ENCODE data around the gene USPL1. TPM values are rescaled to one million over a fixed set of nuclear protein-coding genes. Genes with fewer than 3 reads are reported as not detected.
A peak's percentile ranks its signal among the peaks of the same experiment; 100 is the strongest.

USPL1 gene
- polyA plus RNA-seq, 1 donor from 2014 or later = 26.1 TPM

- Mint-ChIP-seq H3K4me1 (peaks cover 15 to 19% (median 18%) of the 10 kb centered on the region in 3 donors), H3K36me3 (peaks cover 3% of the 10 kb centered on the region), H3K9me3 (peaks cover 0 to 4% (median 0%) of the 10 kb centered on the region in 3 donors), H3K27me3 (peaks cover 3% of the 10 kb centered on the region), H3K4me3 (peak overlapping the region in 1 of 4 donors; percentile 24), H3K27ac (peak overlapping the region in 1 of 3 donors; percentile 34)
These were observed 68.3 kb downstream of the USPL1 start for GRCh38 chr13:30685987-30686386.

- H3K36me3 Mint-ChIP-seq = peaks cover 3% of the 10 kb centered on the region
- H3K27me3 Mint-ChIP-seq = peaks cover 3% of the 10 kb centered on the region
- H3K4me3 Mint-ChIP-seq = no peak overlapping the region
- H3K4me1 Mint-ChIP-seq = peaks cover 15 to 18% (median 17%) of the 10 kb centered on the region in 3 donors
- H3K9me3 Mint-ChIP-seq = peaks cover 0 to 4% (median 0%) of the 10 kb centered on the region in 3 donors
- peak overlapping the region in 1 of 3 donors; percentile 8 for H3K27ac Mint-ChIP-seq
These were observed 69.9 kb downstream of the USPL1 start for GRCh38 chr13:30687601-30688000.

DNA sequence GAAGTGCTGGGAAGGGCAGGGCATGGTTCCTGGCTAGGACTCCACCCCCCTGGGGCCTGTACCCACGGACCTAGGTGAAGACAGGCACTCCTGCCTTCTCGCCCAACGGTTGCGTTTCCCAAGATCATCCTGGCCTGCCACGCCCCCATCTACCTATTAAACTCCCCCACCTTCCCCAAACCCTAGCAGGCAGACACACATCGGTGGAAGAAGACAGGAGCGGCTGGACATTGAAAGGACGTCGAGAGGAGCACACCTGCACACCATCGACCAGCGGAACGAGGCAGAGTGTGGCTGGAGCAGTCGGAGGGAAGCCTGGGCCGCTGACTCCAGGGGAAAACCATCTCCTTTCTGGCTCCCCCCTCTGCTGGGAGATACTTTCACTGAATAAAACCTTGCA lies 72.0 kb downstream of the USPL1 start:
- Mint-ChIP-seq H3K36me3 (peaks cover 3% of the 10 kb centered on the region), H3K4me3 (peak overlapping the region; percentile 82 to 93 (median 88)), H3K27ac (peak overlapping the region in 1 of 3 donors; percentile 79), H3K9me3 (peaks cover 0 to 2% (median 0%) of the 10 kb centered on the region in 3 donors), H3K4me1 (peaks cover 15 to 18% (median 17%) of the 10 kb centered on the region in 3 donors), H3K27me3 (peaks cover 5% of the 10 kb centered on the region)

DNA sequence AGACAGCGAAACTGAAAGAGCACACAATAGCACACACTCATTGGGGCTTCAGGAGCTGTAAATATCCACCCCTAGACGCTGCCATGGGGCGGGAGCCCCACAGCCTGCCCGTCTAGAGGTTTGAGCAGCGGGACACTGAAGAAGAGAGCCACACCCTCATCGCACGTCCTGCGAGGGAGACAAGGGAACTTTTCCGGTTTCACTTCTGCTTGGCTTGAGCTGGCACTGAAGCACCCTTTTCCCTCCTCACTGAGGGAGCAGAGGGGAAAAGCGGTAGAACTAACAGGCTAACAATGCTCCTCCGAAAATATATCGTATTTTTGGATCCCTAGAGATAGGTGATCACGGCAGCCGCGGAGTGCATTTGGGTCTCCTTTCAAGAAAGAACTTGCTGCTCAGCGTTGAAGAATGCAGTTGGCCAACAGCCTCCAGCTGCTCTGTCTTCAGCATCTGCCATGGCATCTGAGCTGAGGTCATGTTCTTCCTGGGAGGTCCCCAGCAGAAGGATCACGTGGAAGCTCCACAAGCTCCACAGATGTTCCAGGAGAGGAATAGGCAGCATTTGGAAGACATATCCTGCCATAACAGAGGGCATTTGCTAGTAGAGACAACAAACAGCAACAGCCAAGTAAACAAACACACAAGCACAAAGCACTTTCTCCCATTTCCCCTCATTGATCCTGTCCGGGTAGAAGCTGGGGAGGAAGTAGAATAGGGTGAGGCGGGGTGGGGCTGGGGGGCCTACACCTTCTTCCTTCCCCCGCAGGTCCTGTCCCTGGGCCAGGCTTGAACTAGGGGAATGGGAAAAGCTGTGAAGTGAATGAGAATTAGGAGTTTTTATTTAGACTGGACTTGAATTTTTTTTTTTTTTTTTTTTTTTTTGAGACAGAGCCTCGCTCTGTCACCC lies 72.8 kb downstream of the USPL1 start:
- Mint-ChIP-seq H3K4me3 (peak overlapping the region; percentile 82 to 93 (median 88)), H3K27me3 (peaks cover 5% of the 10 kb centered on the region), H3K4me1 (peaks cover 16 to 21% (median 17%) of the 10 kb centered on the region in 3 donors), H3K9me3 (peaks cover 0 to 2% (median 0%) of the 10 kb centered on the region in 3 donors), H3K27ac (peak overlapping the region; percentile 18 to 79 (median 58)), H3K36me3 (peaks cover 3% of the 10 kb centered on the region)

GRCh38 chr13:30692113-30692512 lies 74.4 kb downstream of the USPL1 start:
- no peak overlapping the region for H3K4me3 Mint-ChIP-seq
- peaks cover 0 to 2% (median 0%) of the 10 kb centered on the region in 3 donors for H3K9me3 Mint-ChIP-seq
- H3K4me1 Mint-ChIP-seq = peaks cover 22 to 30% (median 28%) of the 10 kb centered on the region in 3 donors
- H3K27ac Mint-ChIP-seq = no peak overlapping the region
- H3K27me3 Mint-ChIP-seq = peaks cover 9% of the 10 kb centered on the region
- H3K36me3 Mint-ChIP-seq = no peaks in the 10 kb centered on the region

DNA sequence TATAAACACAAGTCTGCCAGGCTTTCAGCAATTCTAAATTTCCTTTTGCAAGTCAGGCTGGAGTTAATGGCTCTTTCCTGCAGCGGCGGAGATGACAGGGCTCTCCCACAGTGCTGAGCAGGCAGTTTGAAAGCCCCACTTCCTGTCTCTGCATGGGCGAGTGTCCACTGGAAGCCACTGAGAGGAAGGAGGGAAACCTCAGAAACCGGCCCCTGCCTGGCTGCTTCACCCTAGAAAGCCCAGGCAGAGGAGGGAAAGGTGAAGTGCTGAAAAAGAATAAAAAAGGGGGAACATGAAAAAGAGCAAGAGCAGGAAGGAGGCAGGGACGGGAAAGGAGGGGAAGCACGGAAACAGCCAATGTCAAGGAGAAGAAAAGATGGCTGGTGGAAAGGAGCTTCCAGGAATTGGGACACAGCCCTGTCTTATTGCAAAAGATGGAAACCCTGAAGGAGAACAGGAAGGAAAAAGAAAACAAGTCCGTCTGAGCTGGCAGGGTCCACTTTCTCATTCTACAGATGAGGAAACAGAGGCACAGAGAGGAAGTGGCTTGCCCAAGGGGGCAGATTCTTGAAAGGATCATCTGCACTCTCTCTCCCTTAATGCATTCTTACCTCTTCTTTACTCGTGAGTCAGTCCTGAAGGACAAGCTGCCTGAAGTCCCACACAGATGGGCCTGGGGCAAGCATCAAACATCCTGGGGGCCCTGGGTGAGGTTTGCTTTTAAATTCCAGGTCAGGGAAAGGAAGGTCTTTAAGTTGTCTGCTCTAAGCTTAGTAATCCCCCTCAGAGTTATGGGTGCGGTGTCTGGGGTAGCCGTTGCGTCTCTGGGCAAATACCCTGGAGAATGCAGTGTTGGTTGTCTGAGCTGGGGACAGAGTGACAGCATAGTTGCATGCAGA lies 78.8 kb downstream of the USPL1 start:
- Mint-ChIP-seq H3K4me3 (peak overlapping the region in 1 of 4 donors; percentile 75), H3K27me3 (peaks cover 17% of the 10 kb centered on the region), H3K9me3 (no peaks in the 10 kb centered on the region), H3K27ac (no peak overlapping the region), H3K4me1 (peaks cover 12 to 18% (median 12%) of the 10 kb centered on the region in 3 donors), H3K36me3 (no peaks in the 10 kb centered on the region)

- no peak overlapping the region for H3K27ac Mint-ChIP-seq
- peaks cover 17% of the 10 kb centered on the region for H3K27me3 Mint-ChIP-seq
- peaks cover 12 to 18% (median 12%) of the 10 kb centered on the region in 3 donors for H3K4me1 Mint-ChIP-seq
- H3K36me3 Mint-ChIP-seq = no peaks in the 10 kb centered on the region
- H3K4me3 Mint-ChIP-seq = peak overlapping the region in 1 of 4 donors; percentile 14
- no peaks in the 10 kb centered on the region for H3K9me3 Mint-ChIP-seq
These were observed 79.6 kb downstream of the USPL1 start for GRCh38 chr13:30697177-30697953.

GRCh38 chr13:30697996-30698401 lies 80.3 kb downstream of the USPL1 start:
- Mint-ChIP-seq H3K27me3 (peaks cover 17% of the 10 kb centered on the region), H3K36me3 (no peaks in the 10 kb centered on the region), H3K4me1 (peaks cover 12 to 18% (median 13%) of the 10 kb centered on the region in 3 donors), H3K9me3 (no peaks in the 10 kb centered on the region), H3K27ac (no peak overlapping the region), H3K4me3 (no peak overlapping the region)

DNA sequence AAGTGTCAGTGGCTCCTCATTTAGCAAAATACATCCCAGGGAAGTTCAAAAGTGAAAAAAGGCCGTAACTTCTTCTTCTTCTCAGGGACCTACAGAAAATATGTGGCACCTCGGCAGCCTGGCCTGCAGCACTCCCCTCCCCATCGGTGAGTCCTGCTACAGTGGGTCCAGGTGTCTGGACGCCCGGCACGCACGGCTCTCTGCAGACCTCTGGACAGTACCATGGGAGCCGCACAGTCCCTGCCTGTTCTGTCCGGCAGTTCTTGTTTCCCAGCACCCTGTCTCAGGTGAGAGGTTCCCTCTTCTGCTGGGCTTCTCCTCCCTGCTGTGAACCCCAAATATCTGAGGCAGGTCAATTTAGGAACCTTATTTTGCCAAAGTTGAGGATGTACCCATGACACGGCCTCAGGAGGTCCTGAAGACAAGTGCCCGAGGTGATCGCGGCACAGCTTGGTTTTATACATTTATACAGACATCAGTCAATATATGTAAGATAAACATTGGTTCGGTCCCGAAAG lies 80.8 kb downstream of the USPL1 start:
- H3K27me3 Mint-ChIP-seq = peaks cover 15% of the 10 kb centered on the region
- H3K36me3 Mint-ChIP-seq = no peaks in the 10 kb centered on the region
- no peak overlapping the region for H3K27ac Mint-ChIP-seq
- H3K4me1 Mint-ChIP-seq = peaks cover 12 to 18% (median 15%) of the 10 kb centered on the region in 3 donors
- H3K4me3 Mint-ChIP-seq = no peak overlapping the region
- no peaks in the 10 kb centered on the region for H3K9me3 Mint-ChIP-seq

GRCh38 chr13:30700364-30700763 lies 82.6 kb downstream of the USPL1 start:
- peaks cover 13 to 20% (median 19%) of the 10 kb centered on the region in 3 donors for H3K4me1 Mint-ChIP-seq
- no peaks in the 10 kb centered on the region for H3K36me3 Mint-ChIP-seq
- H3K9me3 Mint-ChIP-seq = no peaks in the 10 kb centered on the region
- H3K27ac Mint-ChIP-seq = no peak overlapping the region
- no peak overlapping the region for H3K4me3 Mint-ChIP-seq
- H3K27me3 Mint-ChIP-seq = peaks cover 19% of the 10 kb centered on the region

DNA sequence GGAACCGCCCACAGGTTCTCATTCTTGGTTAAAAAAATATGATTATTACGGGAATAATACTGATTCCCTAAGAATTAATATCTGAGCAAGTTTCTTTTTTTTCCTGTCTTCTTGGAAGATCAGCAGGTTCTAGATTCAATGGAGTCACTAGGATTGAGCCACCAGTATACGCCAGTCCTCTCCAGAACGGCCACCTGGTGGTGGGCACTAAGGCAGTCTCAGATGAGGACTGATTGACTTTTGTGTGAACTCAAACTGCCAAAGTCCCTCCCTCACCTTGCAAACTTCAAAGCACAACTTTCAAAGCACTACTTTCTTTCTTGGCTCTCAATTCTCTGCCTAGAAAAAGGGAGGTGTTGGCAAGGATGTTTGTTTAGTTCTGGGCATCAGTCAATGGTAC lies 84.3 kb downstream of the USPL1 start:
- Mint-ChIP-seq H3K4me1 (peaks cover 5 to 9% (median 9%) of the 10 kb centered on the region in 3 donors), H3K4me3 (no peak overlapping the region), H3K27me3 (peaks cover 12% of the 10 kb centered on the region), H3K27ac (no peak overlapping the region), H3K9me3 (no peaks in the 10 kb centered on the region), H3K36me3 (no peaks in the 10 kb centered on the region)

DNA sequence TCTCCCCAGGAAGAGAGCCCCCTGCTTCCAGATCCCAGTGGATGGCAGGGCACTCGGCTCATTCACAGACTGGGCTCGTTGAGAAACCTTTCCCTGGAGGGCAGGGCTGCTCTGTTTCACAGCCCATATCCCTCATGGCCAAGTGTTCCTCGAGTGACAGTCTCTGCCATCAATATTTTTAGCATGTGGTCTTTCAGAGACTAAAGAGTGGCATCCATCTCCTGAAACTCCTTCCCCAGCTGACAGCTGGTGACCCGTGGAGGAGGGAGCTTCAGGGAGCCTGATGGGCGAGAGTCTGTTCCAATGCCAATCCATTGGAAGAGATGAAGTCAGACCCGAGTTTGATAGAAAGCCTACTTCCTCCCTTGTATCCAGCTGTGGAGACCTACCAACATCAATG lies 86.9 kb downstream of the USPL1 start:
- H3K36me3 Mint-ChIP-seq = peaks cover 2% of the 10 kb centered on the region
- peaks cover 6% of the 10 kb centered on the region for H3K27me3 Mint-ChIP-seq
- H3K27ac Mint-ChIP-seq = no peak overlapping the region
- no peaks in the 10 kb centered on the region for H3K9me3 Mint-ChIP-seq
- peaks cover 3 to 9% (median 4%) of the 10 kb centered on the region in 3 donors for H3K4me1 Mint-ChIP-seq
- no peak overlapping the region for H3K4me3 Mint-ChIP-seq

DNA sequence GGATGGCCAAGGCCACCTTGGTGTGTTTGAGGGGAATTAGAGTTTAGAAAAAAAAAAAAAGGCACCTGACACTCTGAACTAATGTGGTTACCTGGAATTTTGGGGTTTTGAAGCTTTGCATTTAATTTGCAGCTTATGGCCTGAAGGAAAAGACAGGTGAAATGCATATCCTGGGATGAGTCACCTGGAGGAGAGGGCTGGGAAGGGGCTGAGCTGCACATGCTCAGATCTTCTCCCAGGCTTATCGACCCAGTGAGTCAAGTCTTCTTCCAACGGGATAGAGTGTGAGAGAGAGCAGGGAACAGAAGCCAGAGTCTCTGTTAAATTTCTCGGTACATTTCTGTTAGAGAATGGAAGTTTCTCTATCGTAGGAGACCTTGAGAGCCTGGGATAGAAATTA lies 88.0 kb downstream of the USPL1 start:
- H3K9me3 Mint-ChIP-seq = no peaks in the 10 kb centered on the region
- no peak overlapping the region for H3K27ac Mint-ChIP-seq
- peaks cover 2% of the 10 kb centered on the region for H3K36me3 Mint-ChIP-seq
- no peak overlapping the region for H3K4me3 Mint-ChIP-seq
- H3K27me3 Mint-ChIP-seq = peaks cover 4% of the 10 kb centered on the region
- peaks cover 1 to 9% (median 1%) of the 10 kb centered on the region in 3 donors for H3K4me1 Mint-ChIP-seq

DNA sequence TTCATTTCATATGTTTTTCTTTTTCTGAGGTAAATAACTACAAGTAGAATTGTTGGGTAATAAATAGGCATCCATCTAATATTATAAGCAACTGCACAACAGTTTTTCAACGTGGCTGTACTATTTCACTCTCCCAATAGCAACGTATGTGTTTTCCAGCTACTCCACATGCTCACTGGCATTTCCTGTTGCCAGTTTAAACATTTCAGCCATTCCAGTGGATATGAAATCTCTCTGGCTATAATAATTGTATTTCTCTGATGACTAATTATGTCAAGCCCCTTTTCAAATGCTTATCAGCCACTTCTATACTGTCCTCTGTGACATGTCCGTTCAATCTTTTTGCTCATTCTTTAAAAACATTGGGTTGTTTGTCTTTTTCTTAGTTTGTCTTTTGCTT lies 90.8 kb downstream of the USPL1 start:
- Mint-ChIP-seq H3K4me3 (peak overlapping the region in 1 of 4 donors; percentile 35), H3K36me3 (peaks cover 2% of the 10 kb centered on the region), H3K27me3 (peaks cover 4% of the 10 kb centered on the region), H3K9me3 (no peaks in the 10 kb centered on the region), H3K4me1 (peaks cover 7 to 14% (median 8%) of the 10 kb centered on the region in 3 donors), H3K27ac (peak overlapping the region in 1 of 3 donors; percentile 47)
